HG03521 (cell line): ENCODE measurements around the gene TOMM20.
"Not testable (repeated sequence)": the region's sequence is repeated elsewhere in the genome, so short reads cannot be mapped to it uniquely, and the experiment has no call there.

Source experiments
- ATAC-seq: cut with Tn5 transposase; IDR thresholded peaks from one replicate; pipeline ENCODE4 v1.9.1; 2021; ENCODE audit warnings: mild to moderate bottlenecking, moderate library complexity; ENCODE audit not compliant: unreplicated experiment

Gene TOMM20

DNA sequence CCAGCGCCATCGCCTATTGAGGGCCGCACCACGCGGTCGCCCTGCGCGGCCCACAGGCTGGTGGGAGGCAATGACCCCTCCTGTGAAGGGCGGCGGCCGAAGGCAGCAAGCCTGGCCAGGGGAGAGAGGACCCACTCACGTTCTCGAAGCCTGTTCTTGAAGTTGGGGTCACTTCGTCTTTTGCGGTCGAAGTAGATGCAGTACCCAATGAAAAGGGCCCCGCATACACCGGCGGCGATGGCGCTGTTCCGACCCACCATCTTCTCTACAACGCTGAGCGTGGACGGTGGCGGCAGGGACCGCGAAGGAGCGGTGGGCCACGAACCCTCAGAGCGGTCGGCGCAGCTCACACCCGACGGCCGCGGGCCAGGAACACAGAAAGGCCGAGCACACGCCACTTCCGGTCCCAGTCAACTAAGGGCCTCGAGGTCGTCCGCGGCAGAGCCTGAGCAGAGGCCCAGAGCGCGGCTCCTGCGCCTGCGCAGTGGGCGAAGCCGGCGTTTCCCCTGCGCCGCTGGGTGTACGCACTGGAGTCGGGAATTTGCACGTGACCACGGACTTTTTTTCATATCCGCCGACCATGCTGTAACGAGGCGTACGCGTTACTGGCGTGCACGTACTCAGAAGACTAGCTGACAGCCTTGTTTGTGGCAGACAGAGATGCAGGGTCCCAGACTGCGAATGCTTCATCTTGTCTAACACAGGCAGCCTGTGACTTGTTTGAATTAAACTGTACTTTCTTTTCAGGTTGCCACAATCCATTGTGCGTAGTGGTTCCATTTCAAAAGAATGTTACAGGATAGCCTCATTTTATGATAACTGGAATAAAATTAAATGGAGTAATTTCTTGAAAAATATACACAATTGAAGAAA, at the start of gene TOMM20:
Gene TOMM20 (minus strand): TSS at position 382 of the 873 bp plus-strand sequence. CDS start 122 bp downstream, at position 260.
- peak; percentile 96 for ATAC-seq

GRCh38 chr1:235176486-235176885, 47.8 kb upstream of the TOMM20 start:
- ATAC-seq = no peak

DNA sequence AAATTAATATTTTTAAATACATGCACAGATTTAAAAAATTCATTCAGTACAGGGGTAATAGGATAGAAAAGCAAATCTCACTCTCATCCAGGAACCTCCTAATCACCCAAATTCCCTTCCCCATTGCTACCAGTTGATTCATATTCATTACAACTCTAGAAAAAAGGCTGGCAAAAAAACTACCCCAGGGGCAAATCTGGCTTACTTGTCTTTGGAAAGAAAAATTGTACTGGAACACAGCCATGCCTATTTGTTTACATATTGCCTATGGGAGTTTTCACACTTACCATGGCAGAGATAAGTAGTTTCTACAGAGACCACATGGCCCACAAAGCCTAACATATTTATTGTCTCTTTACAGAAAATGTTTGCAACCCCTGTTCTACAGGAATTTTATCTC, 41.3 kb upstream of the TOMM20 start:
- ATAC-seq = no peak

GRCh38 chr1:235168375-235168774, 39.7 kb upstream of the TOMM20 start:
- ATAC-seq = no peak

- peak; percentile 1 for ATAC-seq
These were observed 33.2 kb upstream of the TOMM20 start for GRCh38 chr1:235161685-235162327.

DNA sequence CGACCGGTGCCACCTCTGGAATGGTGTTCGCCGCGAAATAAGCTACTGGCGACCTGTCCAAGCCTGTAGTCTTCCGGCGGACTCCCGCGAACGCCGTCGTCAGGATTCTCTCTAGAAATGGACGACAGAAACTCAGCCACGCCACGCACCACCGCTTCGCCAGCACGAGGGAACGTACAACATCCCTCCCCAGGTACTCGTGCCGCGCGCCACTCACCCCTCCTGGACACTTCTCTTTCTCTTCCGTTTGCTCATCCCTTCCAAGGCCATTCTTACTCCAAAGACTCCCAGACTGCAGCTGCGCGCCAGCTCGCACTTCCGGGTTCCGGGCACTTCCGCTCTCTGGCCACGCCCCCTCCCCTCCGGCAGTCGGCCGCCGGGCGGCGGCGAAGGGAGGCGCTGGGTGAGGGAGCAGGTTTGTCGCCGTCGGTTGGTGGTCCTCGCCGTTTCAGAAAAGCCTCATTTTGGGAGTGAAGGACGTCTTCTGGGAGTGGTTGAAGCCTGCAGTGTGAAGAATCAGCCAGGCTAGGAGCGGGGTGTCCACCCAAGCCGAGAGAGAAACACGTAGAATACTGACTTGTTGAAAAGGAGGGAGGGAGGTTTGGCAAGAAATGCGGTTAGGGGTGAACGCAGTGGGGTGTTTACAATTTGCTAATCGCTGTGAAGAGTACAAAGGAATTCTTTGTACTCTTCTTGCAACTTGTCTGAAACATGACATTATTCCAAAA, 32.5 kb upstream of the TOMM20 start, which contains the start of gene RBM34:
Gene RBM34 (minus strand): TSS at position 294 of the 728 bp plus-strand sequence. CDS start 24 bp downstream, at position 270.
- peak; percentile 96 for ATAC-seq

DNA sequence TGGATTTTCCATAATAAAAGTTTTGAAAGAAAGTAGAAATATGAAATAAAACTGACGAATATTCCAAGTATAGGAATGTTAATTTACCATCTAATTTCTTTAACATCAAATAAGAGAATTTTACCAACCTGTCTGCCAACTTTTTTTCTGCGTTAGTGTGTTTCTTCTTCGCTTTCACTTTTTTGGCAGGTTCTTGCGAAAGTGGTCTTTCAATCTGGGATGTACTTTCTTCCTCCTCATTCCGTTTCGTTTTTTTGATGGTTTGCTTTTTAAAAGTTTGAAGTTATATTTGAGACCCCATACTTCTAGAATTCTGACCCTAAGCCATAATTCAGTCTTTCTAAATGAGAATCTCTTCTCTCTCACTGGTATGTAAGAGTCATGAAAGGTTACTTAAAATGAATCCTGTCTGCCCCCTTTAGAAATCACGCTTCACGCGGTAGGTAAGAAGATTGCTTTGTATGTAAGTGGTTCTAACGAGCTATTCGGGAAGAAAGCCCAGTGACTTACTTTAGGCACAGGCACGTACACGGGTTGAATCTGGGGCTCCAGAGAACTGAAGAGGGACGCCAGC, 31.8 kb upstream of the TOMM20 start:
- peak; percentile 42 for ATAC-seq

DNA sequence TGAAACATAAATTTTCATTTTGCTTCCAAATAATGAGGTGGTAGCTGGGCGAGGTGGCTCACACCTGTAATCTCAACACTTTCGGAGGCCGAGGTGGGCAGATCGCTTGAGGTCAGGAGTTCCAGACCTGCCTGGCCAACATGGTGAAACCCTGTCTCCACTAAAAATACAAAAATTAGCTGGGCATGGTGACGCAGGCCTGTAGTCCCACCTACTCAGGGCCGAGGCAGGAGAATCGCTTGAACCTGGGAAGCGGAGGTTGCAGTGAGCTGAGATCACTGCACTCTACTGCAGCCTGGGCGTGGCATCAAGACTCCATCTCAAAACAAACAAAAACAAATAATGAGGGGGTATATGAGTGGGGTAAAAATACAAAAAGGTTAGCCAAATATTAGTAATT, 31.3 kb upstream of the TOMM20 start:
- not testable (repeated sequence) for ATAC-seq

- ATAC-seq = not testable (repeated sequence)
These were observed 30.6 kb upstream of the TOMM20 start for GRCh38 chr1:235159284-235159683.

DNA sequence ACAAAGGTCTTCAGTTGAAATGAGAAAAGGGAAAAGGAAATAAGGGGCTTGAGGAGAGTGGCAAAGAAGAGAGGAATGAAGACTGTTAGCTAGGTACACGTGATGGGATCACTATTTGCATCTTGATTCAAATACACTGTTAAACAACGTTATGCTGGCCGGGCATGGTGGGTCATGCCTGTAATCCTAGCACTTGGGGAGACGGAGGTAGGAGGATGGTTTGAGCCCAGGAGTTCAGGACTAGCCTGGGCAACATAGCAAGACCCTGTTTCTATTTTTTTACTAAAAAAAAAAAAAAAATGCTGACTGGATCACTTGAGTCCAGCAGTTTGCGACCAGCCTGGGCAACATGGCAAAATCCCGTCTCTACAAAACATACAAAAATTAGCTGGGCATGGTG, 30.0 kb upstream of the TOMM20 start:
- no peak for ATAC-seq

GRCh38 chr1:235157150-235157549, 28.5 kb upstream of the TOMM20 start:
- no peak for ATAC-seq

GRCh38 chr1:235156740-235157139, 28.1 kb upstream of the TOMM20 start:
- no peak for ATAC-seq

- ATAC-seq = no peak
These were observed 27.6 kb upstream of the TOMM20 start for GRCh38 chr1:235156265-235156664.

- ATAC-seq = no peak
These were observed 23.6 kb upstream of the TOMM20 start for GRCh38 chr1:235152235-235152634.

DNA sequence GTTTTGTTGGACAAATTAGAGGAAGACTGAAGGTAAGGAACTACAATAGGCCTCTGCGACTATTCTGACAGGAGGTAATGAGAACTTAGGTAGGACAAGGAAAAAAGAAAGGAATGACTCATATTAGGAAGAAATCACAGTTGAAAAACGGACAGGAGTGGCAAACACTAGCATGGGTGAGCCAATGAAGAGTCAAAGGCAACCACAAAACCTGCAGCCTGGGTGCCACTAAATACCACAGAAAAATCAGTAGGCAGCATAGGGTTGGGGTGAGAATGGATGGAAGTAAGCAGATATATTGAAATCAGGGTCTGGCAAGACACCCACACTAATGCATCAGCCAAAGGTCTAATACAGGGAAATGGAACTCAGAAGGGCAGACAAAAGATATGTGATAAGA, 22.4 kb upstream of the TOMM20 start:
- no peak for ATAC-seq

DNA sequence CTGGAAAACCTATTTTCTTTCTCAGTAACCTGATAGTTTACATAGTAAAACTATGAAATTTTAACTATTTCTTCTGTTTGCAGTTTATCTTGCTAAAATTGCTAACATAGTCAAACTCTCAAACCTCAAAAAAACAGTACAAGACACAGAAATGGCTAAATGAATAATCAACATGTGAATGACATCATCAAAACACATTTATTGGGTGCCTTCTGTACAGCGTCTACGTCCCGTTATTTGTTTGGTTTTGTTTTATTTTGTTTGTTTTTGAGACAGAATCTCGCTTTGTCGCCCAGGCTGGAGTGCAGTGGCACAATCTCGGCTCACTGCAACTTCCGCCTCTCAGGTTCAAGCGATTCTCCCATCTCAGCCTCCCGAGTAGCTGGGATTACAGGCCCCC, 21.2 kb upstream of the TOMM20 start:
- ATAC-seq = no peak

DNA sequence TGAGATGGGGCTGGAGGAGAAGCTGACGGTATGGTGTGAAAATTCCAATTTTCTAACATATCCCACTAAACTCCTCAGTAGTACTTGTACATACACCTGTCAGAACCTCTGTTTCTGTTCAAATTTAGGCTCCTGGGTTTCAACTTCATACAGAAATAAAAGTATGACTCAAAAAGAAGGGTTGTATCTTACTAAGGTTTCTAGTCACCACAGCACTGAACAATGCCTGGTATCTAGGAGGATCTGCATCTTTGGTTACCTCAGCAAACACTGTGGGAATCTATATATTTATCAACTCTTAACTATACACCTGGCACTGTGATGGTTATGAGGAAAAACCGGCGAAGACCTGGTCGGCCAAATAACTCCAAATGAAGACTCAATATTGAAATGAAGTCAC, 18.6 kb upstream of the TOMM20 start:
- no peak for ATAC-seq

GRCh38 chr1:235145639-235146038, 17.0 kb upstream of the TOMM20 start:
- no peak for ATAC-seq

- no peak for ATAC-seq
These were observed 14.4 kb upstream of the TOMM20 start for GRCh38 chr1:235142991-235143390.

DNA sequence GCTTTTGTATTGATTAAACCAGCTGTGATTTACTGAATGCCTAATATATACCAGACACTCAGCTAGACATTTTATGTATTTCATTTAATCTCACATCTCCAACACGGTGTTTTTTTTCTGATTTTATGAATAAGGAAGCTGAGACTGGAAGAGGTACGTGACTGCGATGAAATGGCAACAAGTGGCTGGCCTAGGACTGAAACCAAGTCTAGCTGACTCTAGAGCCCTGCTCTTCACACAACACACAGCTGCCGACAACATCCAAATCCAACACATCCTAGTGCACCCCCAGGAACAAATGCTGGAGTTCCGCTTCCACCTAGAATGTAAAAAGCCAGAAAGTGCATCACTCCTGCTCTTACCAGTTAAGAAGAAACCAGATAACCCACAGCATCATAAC, 10.7 kb upstream of the TOMM20 start:
- no peak for ATAC-seq

DNA sequence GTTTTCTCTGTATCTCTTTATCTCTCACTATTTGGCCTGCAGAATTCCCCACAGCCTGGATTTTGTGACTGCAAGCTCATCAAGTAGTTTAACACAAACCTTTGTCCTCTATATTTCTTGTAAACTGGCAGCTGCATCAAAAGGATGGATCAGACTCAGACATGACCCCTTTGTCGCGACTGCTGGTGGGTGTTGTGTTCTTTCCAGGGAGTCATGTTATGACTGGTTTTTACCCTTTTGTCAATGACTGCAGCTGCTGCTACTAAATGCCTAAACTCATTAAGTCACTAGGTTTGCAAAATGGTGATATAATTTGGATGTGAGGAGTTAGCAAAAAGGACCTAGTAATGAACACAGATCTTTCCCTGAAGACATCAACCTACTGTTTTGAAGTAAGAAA, 10.2 kb upstream of the TOMM20 start:
- ATAC-seq = no peak
